Fibroblast of lung (primary cell): ENCODE data around the gene RNF145. TPM values are rescaled to one million over a fixed set of nuclear protein-coding genes. Genes with fewer than 3 reads are reported as not detected.

Source experiments
- DNase-seq, 2 donors: peaks; one replicate each; pipeline versions ENCODE4 v3.0.0 to v3.0.0-alpha.2; 2010; ENCODE audit warnings: low read depth in 2 of 2
- H2AFZ ChIP-seq: 2 replicates; pipeline ENCODE4 v1.5.1; 2012; ENCODE audit warnings: low read length, control low read depth, inconsistent platforms
- H3K27ac ChIP-seq: 2 replicates; pipeline ENCODE4 v1.5.1; 2011; ENCODE audit warnings: low read length, control low read depth; ENCODE audit not compliant: insufficient read depth
- H3K27me3 ChIP-seq: 2 replicates; pipeline ENCODE4 v1.5.1; 2011; ENCODE audit warnings: mild to moderate bottlenecking, low read length; ENCODE audit not compliant: control insufficient read depth, insufficient read depth
- H3K36me3 ChIP-seq: 2 replicates; pipeline ENCODE4 v1.5.1; 2011; ENCODE audit warnings: low read length; ENCODE audit not compliant: control insufficient read depth, insufficient read depth
- H3K4me1 ChIP-seq: 2 replicates; pipeline ENCODE4 v1.5.1; 2011; ENCODE audit warnings: low read length; ENCODE audit not compliant: control insufficient read depth, insufficient read depth; ENCODE audit errors: extremely low read depth
- H3K4me2 ChIP-seq: 2 replicates; pipeline ENCODE4 v1.5.1; 2011; ENCODE audit warnings: low read length, control low read depth; ENCODE audit not compliant: insufficient read depth; ENCODE audit errors: extremely low read depth
- H3K4me3 ChIP-seq, 4 experiments: fragments of 200-600 bp in 1 of 4; sonication (generic) in 1 of 4; replicated peaks in 1 of 4; 2 replicates each; pipeline ENCODE4 v1.5.1; 2011 to 2016; ENCODE audit warnings: low read length in 4 of 4, low read depth in 3 of 4, mild to moderate bottlenecking in 3 of 4, control low read depth in 2 of 4, inconsistent platforms in 1 of 4, mixed read lengths in 1 of 4; ENCODE audit not compliant: insufficient read depth in 1 of 4; ENCODE audit errors: control extremely low read depth in 1 of 4
- H3K79me2 ChIP-seq: 2 replicates; pipeline ENCODE4 v1.5.1; 2012; ENCODE audit warnings: mild to moderate bottlenecking, low read length, inconsistent platforms; ENCODE audit not compliant: control insufficient read depth, insufficient read depth
- H3K9ac ChIP-seq: 2 replicates; pipeline ENCODE4 v1.5.1; 2011; ENCODE audit warnings: mild to moderate bottlenecking, low read length, control low read depth; ENCODE audit not compliant: insufficient read depth
- H3K9me3 ChIP-seq: 2 replicates; pipeline ENCODE4 v1.5.1; 2012; ENCODE audit warnings: low read depth, low read length; ENCODE audit not compliant: control insufficient read depth, insufficient read depth
- H4K20me1 ChIP-seq: 2 replicates; pipeline ENCODE4 v1.5.1; 2011; ENCODE audit warnings: low read length; ENCODE audit not compliant: control insufficient read depth, insufficient read depth; ENCODE audit errors: extremely low read depth
- EZH2 ChIP-seq: IDR thresholded peaks from 2 replicates; pipeline ENCODE4 v1.5.1; 2012; ENCODE audit warnings: low read length, control low read depth, mild to moderate bottlenecking; ENCODE audit errors: missing control alignments
- polyA plus RNA-seq, 2 donors: library from polyadenylated mRNA; depleted of rRNA in 1 of 2; stranded (reverse) in 1 of 2; unstranded in 1 of 2; fragments of >200 nt; gene quantifications; 2 replicates each; pipeline ENCODE4 v1.2.1, GENCODE V29; 2011 to 2012; ENCODE audit warnings: missing spikeins in 1 of 2
- total RNA-seq: library from RNA; depleted of rRNA; stranded (reverse); fragments of >200 nt; gene quantifications from 2 replicates; pipeline ENCODE4 v1.2.1, GENCODE V29; 2014
- TF ChIP-seq, protein P1 (sequence below), 2 donors: IDR thresholded peaks in 1 of 2; conservative IDR thresholded peaks in 1 of 2; 1 replicate in 1 of 2; 2 replicates in 1 of 2; pipeline ENCODE4 v1.5.1; 2011 to 2012; ENCODE audit warnings: low read length in 2 of 2, control low read depth in 1 of 2, inconsistent platforms in 1 of 2, low read depth in 1 of 2, mild to moderate bottlenecking in 1 of 2

Gene RNF145
- total and polyA plus RNA-seq, 2 donors (not counting 1 experiment from before 2014, with no cell fraction given): 54.2 to 75.0 TPM

DNA sequence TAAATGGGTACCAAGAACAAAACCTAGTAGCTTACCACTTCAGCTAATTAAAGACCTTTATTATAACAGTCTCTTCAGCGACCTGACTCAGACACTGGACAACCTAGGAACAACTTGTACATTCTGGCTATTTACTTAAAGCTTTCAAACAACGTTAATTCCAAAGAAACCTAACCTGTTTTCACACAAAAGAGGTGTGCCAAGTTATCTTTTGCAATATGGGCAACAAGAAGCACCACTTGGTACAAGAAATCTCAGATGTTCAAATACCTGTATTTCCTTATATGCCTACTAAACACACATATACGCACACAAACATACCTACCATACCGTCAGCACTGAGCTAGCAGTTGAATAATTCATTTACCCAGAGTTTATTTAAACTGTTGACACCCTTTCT, 23.0 kb downstream of the RNF145 start:
- DNase-seq: no peak
- Histone ChIP-seq H3K4me2 (no peak overlapping the region), H4K20me1 (no peaks in the 10 kb centered on the region), H3K4me1 (peaks cover 33% of the 10 kb centered on the region), H3K9me3 (no peaks in the 10 kb centered on the region), H3K79me2 (peaks cover 29% of the 10 kb centered on the region), H3K4me3 (no peak overlapping the region), H3K36me3 (peaks cover 2% of the 10 kb centered on the region), H3K27me3 (no peaks in the 10 kb centered on the region), H3K27ac (no peak overlapping the region), H2AFZ (no peak overlapping the region), H3K9ac (no peak overlapping the region)
- TF ChIP-seq, protein P1, sequence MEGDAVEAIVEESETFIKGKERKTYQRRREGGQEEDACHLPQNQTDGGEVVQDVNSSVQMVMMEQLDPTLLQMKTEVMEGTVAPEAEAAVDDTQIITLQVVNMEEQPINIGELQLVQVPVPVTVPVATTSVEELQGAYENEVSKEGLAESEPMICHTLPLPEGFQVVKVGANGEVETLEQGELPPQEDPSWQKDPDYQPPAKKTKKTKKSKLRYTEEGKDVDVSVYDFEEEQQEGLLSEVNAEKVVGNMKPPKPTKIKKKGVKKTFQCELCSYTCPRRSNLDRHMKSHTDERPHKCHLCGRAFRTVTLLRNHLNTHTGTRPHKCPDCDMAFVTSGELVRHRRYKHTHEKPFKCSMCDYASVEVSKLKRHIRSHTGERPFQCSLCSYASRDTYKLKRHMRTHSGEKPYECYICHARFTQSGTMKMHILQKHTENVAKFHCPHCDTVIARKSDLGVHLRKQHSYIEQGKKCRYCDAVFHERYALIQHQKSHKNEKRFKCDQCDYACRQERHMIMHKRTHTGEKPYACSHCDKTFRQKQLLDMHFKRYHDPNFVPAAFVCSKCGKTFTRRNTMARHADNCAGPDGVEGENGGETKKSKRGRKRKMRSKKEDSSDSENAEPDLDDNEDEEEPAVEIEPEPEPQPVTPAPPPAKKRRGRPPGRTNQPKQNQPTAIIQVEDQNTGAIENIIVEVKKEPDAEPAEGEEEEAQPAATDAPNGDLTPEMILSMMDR (conservative IDR thresholded peaks at IDR 0.05 in 1 of 2, IDR thresholded peaks at IDR 0.05 in 1 of 2; ENCODE audit: low read depth in 1 of 2, low read length in 2 of 2): no peak
- no peak for TF ChIP-seq EZH2

DNA sequence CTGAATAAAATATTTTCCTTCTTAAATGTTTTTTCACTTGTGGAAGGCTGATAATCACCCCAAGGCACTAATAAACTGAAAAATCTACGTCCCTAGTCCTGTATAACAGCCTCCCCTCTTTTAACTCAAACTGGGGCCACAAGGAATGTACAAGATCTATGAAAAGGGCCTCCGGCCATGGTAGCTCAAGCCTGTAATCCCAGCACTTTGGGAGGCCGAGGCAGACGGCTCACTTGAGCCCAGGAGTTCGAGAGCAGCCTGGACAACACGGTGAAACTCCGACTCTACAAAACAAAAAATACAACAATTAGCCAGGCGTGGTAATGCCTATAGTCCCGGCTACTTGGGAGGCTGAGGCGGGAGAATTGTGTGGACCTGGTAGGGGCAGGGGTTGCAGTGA, 23.6 kb downstream of the RNF145 start:
- H3K36me3 ChIP-seq: peaks cover 2% of the 10 kb centered on the region
- peaks cover 31% of the 10 kb centered on the region for H3K79me2 ChIP-seq
- no peak overlapping the region for H3K9ac ChIP-seq
- H3K4me3 ChIP-seq: no peak overlapping the region
- no peak for DNase-seq
- H4K20me1 ChIP-seq: no peaks in the 10 kb centered on the region
- no peak overlapping the region for H3K4me2 ChIP-seq
- H3K27me3 ChIP-seq: no peaks in the 10 kb centered on the region
- H2AFZ ChIP-seq: no peak overlapping the region
- peak overlapping the region; percentile 81 for H3K27ac ChIP-seq
- TF ChIP-seq, protein P1 (conservative IDR thresholded peaks at IDR 0.05 in 1 of 2, IDR thresholded peaks at IDR 0.05 in 1 of 2; ENCODE audit: low read depth in 1 of 2, low read length in 2 of 2): no peak
- no peak for TF ChIP-seq EZH2
- H3K4me1 ChIP-seq: peaks cover 38% of the 10 kb centered on the region
- H3K9me3 ChIP-seq: no peaks in the 10 kb centered on the region

DNA sequence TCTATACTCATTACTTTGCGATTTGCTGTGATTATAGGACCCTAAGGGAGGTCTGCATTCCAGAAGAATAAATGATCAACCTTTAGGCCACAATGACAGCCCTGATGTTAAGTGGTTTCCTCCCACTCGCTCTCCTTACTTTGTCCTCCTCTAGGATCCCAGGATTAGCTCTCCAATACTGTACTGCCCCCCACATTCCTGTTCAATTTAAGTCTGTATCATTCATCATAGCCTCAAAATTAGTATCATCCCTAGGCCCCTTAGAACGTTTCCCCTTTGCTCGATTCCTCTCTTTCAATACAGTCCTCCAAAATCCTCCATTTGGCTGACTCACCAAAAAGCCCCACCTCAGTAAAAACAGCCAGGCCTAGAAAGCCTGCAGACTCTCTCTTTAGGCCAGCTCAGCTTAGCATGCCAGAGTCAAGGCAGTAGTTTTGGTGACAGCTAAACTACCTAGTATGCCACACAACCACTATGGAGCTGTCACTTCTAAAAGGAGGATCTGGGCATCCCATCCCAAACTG, 24.4 kb downstream of the RNF145 start:
- Histone ChIP-seq H3K9ac (peak overlapping the region; percentile 46), H3K4me1 (peaks cover 43% of the 10 kb centered on the region), H3K79me2 (peaks cover 35% of the 10 kb centered on the region), H3K4me3 (peak overlapping the region in 2 of 4 experiments; percentile 14 to 24), H3K4me2 (peak overlapping the region; percentile 79), H3K9me3 (no peaks in the 10 kb centered on the region), H3K27ac (peak overlapping the region; percentile 81), H3K36me3 (peaks cover under 1% of the 10 kb centered on the region), H3K27me3 (no peaks in the 10 kb centered on the region), H4K20me1 (no peaks in the 10 kb centered on the region), H2AFZ (peak overlapping the region; percentile 37)
- TF ChIP-seq EZH2: no peak
- TF ChIP-seq, protein P1 (conservative IDR thresholded peaks at IDR 0.05 in 1 of 2, IDR thresholded peaks at IDR 0.05 in 1 of 2; ENCODE audit: low read depth in 1 of 2, low read length in 2 of 2): no peak
- peak; percentile 59 to 97 for DNase-seq
